ENCODE results near the gene CDK10.
"Not testable (repeated sequence)": the region's sequence is repeated elsewhere in the genome, so short reads cannot be mapped to it uniquely, and the experiment has no call there.

Gene CDK10

GRCh38 chr16:89695875-89696669, 9.6 kb downstream of the CDK10 start:
- no peak for DNase-seq (ENCODE audit: low read depth)

- DNase-seq (ENCODE audit: low read depth) = no peak
Measured at GRCh38 chr16:89696670-89697128, 10.2 kb downstream of the CDK10 start.

- DNase-seq (ENCODE audit: low read depth) = no peak
Measured at GRCh38 chr16:89697161-89697615, 10.7 kb downstream of the CDK10 start.

GRCh38 chr16:89697616-89698331, 11.3 kb downstream of the CDK10 start:
- no peak for DNase-seq (ENCODE audit: low read depth)

GRCh38 chr16:89698717-89699116, 12.2 kb downstream of the CDK10 start:
- not testable (repeated sequence) for DNase-seq (ENCODE audit: low read depth)

- not testable (repeated sequence) for DNase-seq (ENCODE audit: low read depth)
Measured at GRCh38 chr16:89699629-89700099, 13.2 kb downstream of the CDK10 start.

GRCh38 chr16:89700100-89700648, 13.7 kb downstream of the CDK10 start:
- peak; percentile 97 for DNase-seq (ENCODE audit: low read depth)

GRCh38 chr16:89700649-89701424, 14.3 kb downstream of the CDK10 start:
- peak; percentile 51 for DNase-seq (ENCODE audit: low read depth)

- DNase-seq (ENCODE audit: low read depth) = peak; percentile 84
Measured at GRCh38 chr16:89701425-89702406, 15.2 kb downstream of the CDK10 start, which contains the start of gene SPATA2L. Gene SPATA2L (minus strand): TSS chr16:89701705. CDS start chr16:89701232, 473 bp downstream.

- DNase-seq (ENCODE audit: low read depth) = no peak
Measured at GRCh38 chr16:89704281-89704680, 17.8 kb downstream of the CDK10 start.

GRCh38 chr16:89705006-89705405, 18.5 kb downstream of the CDK10 start:
- no peak for DNase-seq (ENCODE audit: low read depth)

GRCh38 chr16:89706518-89707260, 20.2 kb downstream of the CDK10 start:
- no peak for DNase-seq (ENCODE audit: low read depth)

- no peak for DNase-seq (ENCODE audit: low read depth)
Measured at GRCh38 chr16:89707695-89708094, 21.2 kb downstream of the CDK10 start.

- DNase-seq (ENCODE audit: low read depth) = no peak
Measured at GRCh38 chr16:89708481-89708931, 22.0 kb downstream of the CDK10 start.

GRCh38 chr16:89709166-89709565, 22.7 kb downstream of the CDK10 start:
- DNase-seq (ENCODE audit: low read depth) = no peak

- DNase-seq (ENCODE audit: low read depth) = no peak
Measured at GRCh38 chr16:89709716-89710432, 23.4 kb downstream of the CDK10 start.

GRCh38 chr16:89710709-89711564, 24.4 kb downstream of the CDK10 start:
- DNase-seq (ENCODE audit: low read depth) = no peak

Measured in iris pigment epithelial cell (primary cell).